ENCODE data around the gene TFEB.
"Not testable (repeated sequence)": the region's sequence is repeated elsewhere in the genome, so short reads cannot be mapped to it uniquely, and the experiment has no call there.

The TFEB gene

DNA sequence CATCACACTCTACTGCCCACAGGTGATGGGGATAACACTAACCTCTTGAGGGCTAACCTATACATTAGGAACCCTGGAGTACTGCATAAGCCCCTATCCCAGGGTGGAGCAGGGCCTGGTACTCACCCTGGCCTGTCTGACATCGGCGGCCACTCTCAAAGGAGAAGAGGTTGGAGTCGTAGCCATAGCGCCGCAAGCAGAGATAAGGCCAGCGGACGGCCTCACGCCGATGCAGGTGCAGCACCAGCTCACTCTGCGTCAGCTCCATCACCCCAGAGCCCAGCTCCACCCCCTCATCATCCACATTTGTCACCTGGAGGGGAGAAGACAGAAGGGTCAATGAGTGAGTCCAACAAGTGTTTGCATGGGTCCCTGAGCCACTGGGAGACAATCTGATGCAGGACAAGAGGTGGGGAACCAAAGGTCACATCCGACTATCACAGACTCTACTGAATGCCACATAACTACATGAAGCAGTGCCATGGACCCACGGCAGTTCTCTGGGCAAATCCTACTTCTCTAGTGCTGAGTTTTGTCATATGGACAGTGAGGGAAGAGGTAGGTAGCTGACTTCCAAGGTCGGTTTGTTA lies 40.0 kb upstream of the TFEB start:
- Histone ChIP-seq H3K4me3 (ENCODE audit: low read length) (no peak overlapping the region), H3K9me3 (ENCODE audit: insufficient read depth, low read depth, low read length) (no peaks in the 10 kb centered on the region), H3K27me3 (ENCODE audit: insufficient read depth, low read length) (no peaks in the 10 kb centered on the region; the same call in 1 of the 2 replicates), H3K27ac (ENCODE audit: low read length) (no peak overlapping the region), H3K36me3 (ENCODE audit: insufficient read depth, low read depth, low read length) (peaks cover 27% of the 10 kb centered on the region), H3K4me1 (ENCODE audit: insufficient read depth, low read length) (peaks cover 5% of the 10 kb centered on the region; the same call in 1 of the 2 replicates), H3K9ac (ENCODE audit: low read depth, low read length) (no peak overlapping the region)

DNA sequence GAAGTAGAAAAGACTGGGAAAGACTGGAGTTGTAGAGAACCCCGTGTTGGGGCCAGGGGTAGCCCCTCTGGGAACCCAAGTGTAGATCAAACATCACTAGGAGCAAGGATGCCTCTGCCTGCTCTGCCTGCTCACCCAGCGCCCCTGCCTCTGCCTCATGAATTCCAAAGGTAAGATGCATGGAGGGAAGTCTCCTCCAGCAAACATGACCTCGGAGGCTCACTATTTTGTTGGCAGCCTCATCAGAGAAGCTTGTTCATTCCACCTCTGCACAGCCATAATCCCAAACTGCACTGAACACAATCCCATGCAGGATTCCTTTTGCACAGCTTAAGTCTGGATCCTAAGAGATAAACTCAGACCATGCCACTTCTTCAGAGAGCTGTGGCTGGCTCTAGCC lies 39.4 kb upstream of the TFEB start:
- H3K27ac ChIP-seq (ENCODE audit: low read length), result no peak overlapping the region
- no peaks in the 10 kb centered on the region; the same call in 1 of the 2 replicates for H3K27me3 ChIP-seq (ENCODE audit: insufficient read depth, low read length)
- peaks cover 5% of the 10 kb centered on the region; the same call in 1 of the 2 replicates for H3K4me1 ChIP-seq (ENCODE audit: insufficient read depth, low read length)
- H3K4me3 ChIP-seq (ENCODE audit: low read length), result no peak overlapping the region
- H3K36me3 ChIP-seq (ENCODE audit: insufficient read depth, low read depth, low read length), result peaks cover 27% of the 10 kb centered on the region
- no peaks in the 10 kb centered on the region for H3K9me3 ChIP-seq (ENCODE audit: insufficient read depth, low read depth, low read length)
- no peak overlapping the region for H3K9ac ChIP-seq (ENCODE audit: low read depth, low read length)

DNA sequence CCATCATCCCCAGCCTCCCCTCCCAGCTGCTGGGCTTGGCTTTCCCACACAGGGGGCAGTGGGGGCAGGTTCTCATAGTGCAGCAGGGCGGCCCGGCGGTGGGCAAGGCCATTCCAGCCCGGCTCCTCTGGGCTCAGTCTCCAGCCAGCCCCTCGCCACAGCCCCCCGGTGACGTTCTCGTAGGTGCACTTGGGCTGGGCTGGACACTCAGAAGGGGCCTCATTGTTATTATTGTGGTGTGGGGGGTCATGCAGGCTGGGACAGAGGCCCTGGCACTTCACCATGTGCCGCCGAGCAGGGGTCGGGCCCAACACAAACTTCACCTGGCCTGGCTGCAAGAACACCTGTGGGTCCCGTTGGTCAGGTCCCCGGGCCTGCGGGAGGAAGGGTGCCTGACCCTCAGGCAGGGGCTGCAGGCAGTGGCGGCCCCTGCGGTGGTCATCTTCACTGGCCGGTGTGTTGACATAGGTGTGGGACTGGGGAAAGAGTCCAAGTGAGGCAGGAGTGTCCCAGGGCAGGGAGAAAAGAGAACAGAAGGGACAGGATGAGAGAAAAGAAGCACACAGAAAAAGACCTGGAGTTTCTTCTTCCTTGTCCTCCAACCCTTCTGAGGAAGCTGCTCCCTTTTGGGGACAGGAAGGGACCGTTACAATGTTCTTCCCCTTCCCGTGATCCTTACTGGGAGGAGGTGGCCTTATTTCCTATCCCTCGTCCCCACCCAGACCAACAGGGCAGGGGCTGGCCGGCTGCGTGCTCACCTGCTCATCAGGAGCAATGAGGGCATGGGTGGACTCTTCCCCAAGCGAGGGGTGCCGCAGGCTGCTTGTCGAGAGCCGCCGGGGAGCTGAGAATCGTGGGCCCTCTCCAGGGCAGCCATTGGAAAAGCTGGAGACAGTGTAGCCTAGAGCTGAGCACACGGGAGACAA lies 35.9 kb upstream of the TFEB start:
- Histone ChIP-seq H3K9ac (ENCODE audit: low read depth, low read length) (no peak overlapping the region), H3K9me3 (ENCODE audit: insufficient read depth, low read depth, low read length) (no peaks in the 10 kb centered on the region), H3K27ac (ENCODE audit: low read length) (no peak overlapping the region), H3K4me1 (ENCODE audit: insufficient read depth, low read length) (0 out of 2 replicates have a peak, but pooled peaks cover 2% of the 10 kb centered on the region), H3K27me3 (ENCODE audit: insufficient read depth, low read length) (no peaks in the 10 kb centered on the region), H3K4me3 (ENCODE audit: low read length) (no peak overlapping the region), H3K36me3 (ENCODE audit: insufficient read depth, low read depth, low read length) (peaks cover 20% of the 10 kb centered on the region)

DNA sequence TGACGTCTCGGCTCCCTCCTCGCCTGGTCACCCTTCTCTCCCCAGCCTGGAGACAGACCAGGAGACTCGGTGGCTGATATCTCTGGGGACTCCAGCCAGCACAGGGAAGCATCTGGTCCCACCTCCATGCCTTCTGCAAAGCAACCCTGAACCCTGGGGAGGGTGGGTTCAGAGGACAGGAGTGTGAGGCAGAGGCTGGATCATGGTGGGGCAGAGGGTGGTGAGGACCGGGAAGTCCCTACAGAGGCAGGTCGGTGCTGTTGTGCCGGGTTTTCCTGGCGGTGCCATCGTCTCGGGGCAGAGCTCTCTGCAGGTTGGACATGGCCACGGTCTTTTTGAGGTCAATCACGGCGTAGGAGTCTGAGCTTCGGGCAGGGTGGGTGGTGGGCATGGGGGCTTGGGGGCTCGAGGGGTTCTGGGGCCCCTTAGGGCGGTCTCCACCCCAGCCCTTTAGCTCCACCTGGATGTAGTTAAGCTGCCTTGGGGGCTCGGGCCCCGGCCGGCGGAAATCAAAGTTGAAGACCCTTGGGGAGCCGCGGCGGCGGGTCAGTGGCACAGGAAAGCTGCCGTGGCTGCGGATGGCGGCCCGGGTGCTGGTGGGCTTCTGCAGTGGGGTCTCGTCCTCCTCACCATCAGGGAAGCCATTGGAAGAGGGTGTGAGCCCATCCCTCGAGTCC lies 35.1 kb upstream of the TFEB start:
- peaks cover 20% of the 10 kb centered on the region for H3K36me3 ChIP-seq (ENCODE audit: insufficient read depth, low read depth, low read length)
- no peak overlapping the region for H3K27ac ChIP-seq (ENCODE audit: low read length)
- no peak overlapping the region for H3K4me3 ChIP-seq (ENCODE audit: low read length)
- no peak overlapping the region for H3K9ac ChIP-seq (ENCODE audit: low read depth, low read length)
- no peaks in the 10 kb centered on the region for H3K9me3 ChIP-seq (ENCODE audit: insufficient read depth, low read depth, low read length)
- no peaks in the 10 kb centered on the region for H3K27me3 ChIP-seq (ENCODE audit: insufficient read depth, low read length)
- 0 out of 2 replicates have a peak, but pooled peaks cover 2% of the 10 kb centered on the region for H3K4me1 ChIP-seq (ENCODE audit: insufficient read depth, low read length)

DNA sequence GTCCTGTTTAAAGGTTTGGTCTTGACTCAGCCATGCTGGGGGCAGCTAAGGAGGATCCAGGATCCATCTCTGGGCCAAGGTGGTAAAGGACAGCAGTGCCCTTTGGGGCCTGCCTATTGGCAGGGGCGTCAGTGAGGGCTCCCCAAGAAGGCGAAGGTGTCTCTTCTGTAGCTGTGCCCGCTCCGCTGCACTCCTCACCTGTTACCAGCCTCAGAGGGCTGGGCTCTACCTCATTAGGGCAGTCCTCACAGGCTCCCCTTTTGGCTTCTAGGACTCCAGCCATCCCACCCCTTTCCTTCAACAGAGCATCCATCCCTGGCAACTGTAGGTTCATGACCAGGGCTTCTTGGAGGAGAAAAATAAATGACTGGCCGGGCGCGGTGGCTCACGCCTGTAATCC lies 34.0 kb upstream of the TFEB start:
- peaks cover 11% of the 10 kb centered on the region; the same call in 1 of the 2 replicates for H3K36me3 ChIP-seq (ENCODE audit: insufficient read depth, low read depth, low read length)
- no peak overlapping the region for H3K4me3 ChIP-seq (ENCODE audit: low read length)
- H3K9ac ChIP-seq (ENCODE audit: low read depth, low read length), result no peak overlapping the region
- no peak overlapping the region for H3K27ac ChIP-seq (ENCODE audit: low read length)
- H3K27me3 ChIP-seq (ENCODE audit: insufficient read depth, low read length), result no peaks in the 10 kb centered on the region
- H3K4me1 ChIP-seq (ENCODE audit: insufficient read depth, low read length), result 0 out of 2 replicates have a peak, but pooled peaks cover 2% of the 10 kb centered on the region
- H3K9me3 ChIP-seq (ENCODE audit: insufficient read depth, low read depth, low read length), result no peaks in the 10 kb centered on the region

DNA sequence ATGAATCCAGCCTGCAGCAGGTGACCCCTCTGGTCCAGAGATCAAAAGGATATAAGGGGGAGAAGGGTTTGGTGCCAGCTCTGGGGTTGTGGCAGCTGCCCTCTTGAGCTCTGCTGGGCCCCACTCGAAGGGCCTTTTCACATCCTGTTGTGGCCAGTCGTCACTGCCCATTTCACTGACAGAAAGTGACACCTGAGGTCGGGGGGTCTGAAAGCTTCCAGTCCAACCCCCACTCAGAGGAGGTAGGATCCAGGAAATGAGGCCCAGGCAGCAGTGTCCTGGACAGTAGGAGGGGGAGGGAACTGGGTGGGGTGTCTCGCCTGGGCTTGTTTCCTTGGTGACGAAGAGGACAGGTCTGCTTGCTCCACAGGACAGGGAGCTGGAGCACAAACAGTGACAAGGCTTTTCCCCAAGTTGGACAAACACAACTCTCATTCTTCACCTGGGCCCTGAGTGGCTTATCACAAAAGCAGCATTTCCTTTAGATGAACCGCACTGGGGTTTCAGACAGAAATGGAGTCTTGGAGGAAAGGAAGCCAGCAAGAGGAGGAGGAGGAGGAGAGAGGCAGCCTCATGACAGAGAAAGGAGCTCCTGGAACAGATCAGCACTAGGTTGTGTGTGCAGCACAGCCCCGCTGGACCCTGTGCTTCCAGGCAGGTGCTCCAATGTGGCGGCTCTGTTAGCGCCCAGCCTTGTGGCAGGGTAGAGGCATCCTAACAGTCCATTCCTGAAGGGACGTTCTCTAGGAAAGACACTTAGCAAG lies 33.3 kb upstream of the TFEB start:
- 0 out of 2 replicates have a peak, but pooled peaks cover 2% of the 10 kb centered on the region for H3K4me1 ChIP-seq (ENCODE audit: insufficient read depth, low read length)
- H3K9ac ChIP-seq (ENCODE audit: low read depth, low read length), result no peak overlapping the region
- peaks cover 7% of the 10 kb centered on the region; the same call in 1 of the 2 replicates for H3K36me3 ChIP-seq (ENCODE audit: insufficient read depth, low read depth, low read length)
- no peaks in the 10 kb centered on the region for H3K9me3 ChIP-seq (ENCODE audit: insufficient read depth, low read depth, low read length)
- H3K4me3 ChIP-seq (ENCODE audit: low read length), result no peak overlapping the region
- no peaks in the 10 kb centered on the region for H3K27me3 ChIP-seq (ENCODE audit: insufficient read depth, low read length)
- no peak overlapping the region for H3K27ac ChIP-seq (ENCODE audit: low read length)

DNA sequence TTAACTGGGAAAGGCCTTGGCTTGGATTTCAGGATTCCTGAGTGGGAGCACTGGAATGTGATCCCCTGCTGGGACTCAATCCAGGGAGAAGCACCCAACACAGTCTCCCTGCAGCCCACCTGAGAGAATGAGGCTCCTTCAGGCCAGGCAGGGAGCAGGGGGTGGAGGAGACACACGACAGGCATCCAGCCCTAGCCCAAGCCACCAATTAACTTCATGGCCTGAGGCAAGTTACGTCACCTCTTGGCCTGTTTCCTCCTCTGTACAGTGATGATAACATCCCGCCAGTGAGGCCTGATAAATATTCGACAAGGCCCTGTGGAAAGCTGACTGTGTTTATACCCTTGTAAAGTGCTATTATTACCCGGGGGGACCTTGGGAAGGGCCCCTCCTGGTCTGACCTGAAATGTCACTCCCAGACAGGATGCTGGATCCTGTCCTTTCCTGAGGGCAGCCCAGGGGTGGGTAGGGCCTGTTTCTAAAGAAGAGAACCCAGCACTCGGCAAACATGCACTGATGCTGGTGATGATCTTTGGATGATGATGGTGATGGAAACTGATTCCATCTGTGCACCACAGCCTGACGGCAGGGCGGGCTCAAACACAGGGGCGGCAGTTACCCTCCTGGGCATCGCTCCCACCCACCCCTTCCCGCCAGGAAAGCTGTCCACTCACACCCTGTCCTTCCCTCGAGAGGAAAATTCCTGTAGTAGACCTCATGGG lies 31.9 kb upstream of the TFEB start:
- Histone ChIP-seq H3K27me3 (ENCODE audit: insufficient read depth, low read length) (no peaks in the 10 kb centered on the region), H3K27ac (ENCODE audit: low read length) (no peak overlapping the region)

DNA sequence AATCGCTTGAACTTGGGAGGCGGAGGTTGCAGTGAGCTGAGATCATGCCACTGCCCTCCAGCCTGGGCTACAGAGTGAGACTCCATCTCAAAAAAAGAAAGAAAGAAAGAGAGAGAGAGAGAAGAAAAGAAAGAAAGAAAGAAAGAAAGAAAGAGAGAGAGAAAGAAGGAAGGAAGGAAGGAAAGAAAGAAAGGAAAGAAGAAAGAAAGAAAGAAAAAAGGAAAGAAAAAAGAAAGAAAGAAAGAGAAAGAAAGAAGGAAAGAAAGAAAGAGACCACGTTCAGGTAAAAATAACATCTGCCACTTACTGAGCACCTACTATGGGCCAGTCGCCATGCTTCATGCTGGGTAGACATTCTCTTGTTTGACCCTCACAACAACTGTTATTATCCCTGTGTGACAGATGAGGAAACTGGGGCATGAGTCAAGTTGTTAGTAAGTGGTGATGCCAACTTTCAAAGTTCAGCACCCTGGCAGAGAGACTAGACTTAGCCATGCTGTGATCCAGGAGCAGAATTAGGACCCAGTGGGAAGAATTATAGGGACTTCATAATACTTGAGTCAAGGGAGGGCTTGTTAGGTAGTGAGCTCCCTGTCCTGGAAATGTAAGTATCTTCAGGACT lies 30.7 kb upstream of the TFEB start:
- H3K9ac ChIP-seq (ENCODE audit: low read depth, low read length); H3K36me3 ChIP-seq (ENCODE audit: insufficient read depth, low read depth, low read length); H3K27ac ChIP-seq (ENCODE audit: low read length); H3K27me3 ChIP-seq (ENCODE audit: insufficient read depth, low read length); H3K9me3 ChIP-seq (ENCODE audit: insufficient read depth, low read depth, low read length); H3K4me3 ChIP-seq (ENCODE audit: low read length); H3K4me1 ChIP-seq (ENCODE audit: insufficient read depth, low read length): not testable (repeated sequence)

More for the DNA sequence above, 31.9 kb upstream of the TFEB start:
- 0 out of 2 replicates have a peak, but pooled peaks cover 2% of the 10 kb centered on the region for H3K4me1 ChIP-seq (ENCODE audit: insufficient read depth, low read length)
- H3K9me3 ChIP-seq (ENCODE audit: insufficient read depth, low read depth, low read length), result no peaks in the 10 kb centered on the region
- H3K9ac ChIP-seq (ENCODE audit: low read depth, low read length), result no peak overlapping the region
- no peak overlapping the region for H3K4me3 ChIP-seq (ENCODE audit: low read length)
- peaks cover 1% of the 10 kb centered on the region; the same call in 1 of the 2 replicates for H3K36me3 ChIP-seq (ENCODE audit: insufficient read depth, low read depth, low read length)

DNA sequence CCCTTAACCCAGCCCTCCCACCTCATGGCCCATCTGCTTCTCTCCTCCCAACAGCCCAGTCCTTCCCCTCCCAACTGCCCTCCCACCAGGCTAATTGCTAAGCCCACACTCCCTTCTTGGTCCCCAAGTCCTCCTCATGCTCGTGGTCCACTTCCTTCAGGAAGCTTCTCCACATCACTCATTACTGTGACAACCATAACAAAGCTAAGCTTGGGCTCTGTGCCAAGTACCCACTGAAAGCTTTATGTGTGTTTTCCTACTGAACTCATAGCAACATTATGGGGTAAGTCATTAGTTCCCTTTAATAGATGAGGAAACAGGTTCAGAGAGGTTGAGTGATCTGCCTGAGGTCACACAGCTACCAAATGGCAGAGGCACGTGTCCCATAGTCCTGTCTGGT lies 28.1 kb upstream of the TFEB start:
- no peaks in the 10 kb centered on the region for H3K36me3 ChIP-seq (ENCODE audit: insufficient read depth, low read depth, low read length)
- no peaks in the 10 kb centered on the region for H3K27me3 ChIP-seq (ENCODE audit: insufficient read depth, low read length)

DNA sequence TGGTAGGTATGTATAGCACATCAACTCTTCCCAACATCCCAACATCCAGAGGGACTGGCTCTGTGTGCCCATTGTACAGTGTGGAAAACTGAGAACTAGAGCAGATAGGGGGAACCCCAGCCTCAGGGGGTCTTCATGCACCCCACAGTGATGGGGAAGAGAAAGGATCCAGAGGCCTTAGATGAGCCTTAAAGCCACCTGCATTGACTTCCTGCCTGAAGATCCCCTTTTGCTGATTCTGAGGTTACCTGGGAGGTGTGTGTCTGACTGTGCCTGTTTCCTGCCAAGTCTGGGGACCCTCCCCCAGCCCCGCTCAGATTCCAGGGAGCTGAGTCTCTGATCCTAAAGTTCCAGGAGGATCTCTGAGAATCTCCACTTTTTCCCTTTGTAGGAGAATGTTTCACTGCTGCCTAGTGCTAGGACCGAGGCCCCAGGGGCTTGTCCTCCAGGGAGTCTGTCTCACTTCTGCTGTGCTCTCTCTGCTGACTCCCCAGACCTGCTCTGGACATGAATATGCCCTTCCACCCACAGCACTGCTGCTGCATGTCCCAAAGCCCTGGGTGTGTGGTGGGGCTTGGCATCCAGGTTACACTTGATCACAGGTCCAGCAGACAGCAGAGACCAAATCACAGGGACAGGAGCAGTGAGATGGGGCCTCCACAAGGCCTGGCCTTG lies 24.6 kb upstream of the TFEB start:
- H3K9ac ChIP-seq (ENCODE audit: low read depth, low read length), result no peak overlapping the region
- no peaks in the 10 kb centered on the region; the same call in 1 of the 2 replicates for H3K27me3 ChIP-seq (ENCODE audit: insufficient read depth, low read length)
- peaks cover 2% of the 10 kb centered on the region; the same call in 1 of the 2 replicates for H3K4me1 ChIP-seq (ENCODE audit: insufficient read depth, low read length)
- no peak overlapping the region for H3K4me3 ChIP-seq (ENCODE audit: low read length)
- H3K36me3 ChIP-seq (ENCODE audit: insufficient read depth, low read depth, low read length), result no peaks in the 10 kb centered on the region
- H3K27ac ChIP-seq (ENCODE audit: low read length), result no peak overlapping the region
- H3K9me3 ChIP-seq (ENCODE audit: insufficient read depth, low read depth, low read length), result no peaks in the 10 kb centered on the region

More for the DNA sequence above, 28.1 kb upstream of the TFEB start:
- Histone ChIP-seq H3K9me3 (ENCODE audit: insufficient read depth, low read depth, low read length) (no peaks in the 10 kb centered on the region), H3K4me3 (ENCODE audit: low read length) (no peak overlapping the region), H3K27ac (ENCODE audit: low read length) (no peak overlapping the region), H3K9ac (ENCODE audit: low read depth, low read length) (no peak overlapping the region), H3K4me1 (ENCODE audit: insufficient read depth, low read length) (no peaks in the 10 kb centered on the region)

Measured in iPS-20b (cell line).